KOPT-K1 (cell line): Measurements from ENCODE around the gene GAGE12J.
"Not testable (repeated sequence)": the region's sequence is repeated elsewhere in the genome, so short reads cannot be mapped to it uniquely, and the experiment has no call there.

Experiments used
- H3K27ac ChIP-seq: fragments of 200-600 bp; sonication (generic); 2 replicates; pipeline ENCODE4 v1.5.1; 2016; ENCODE audit warnings: antibody characterized with exemption, mild to moderate bottlenecking, low read depth, low read length; ENCODE audit not compliant: poor library complexity, severe bottlenecking
- H3K36me3 ChIP-seq: fragments of 200-600 bp; sonication (generic); 2 replicates; pipeline ENCODE4 v1.5.1; 2017; ENCODE audit warnings: antibody characterized with exemption, mild to moderate bottlenecking, low read length, moderate library complexity; ENCODE audit not compliant: insufficient read depth
- H3K9me3 ChIP-seq: fragments of 200-600 bp; sonication (generic); 2 replicates; pipeline ENCODE4 v1.5.1; 2017; ENCODE audit warnings: antibody characterized with exemption, low read length, mild to moderate bottlenecking; ENCODE audit not compliant: insufficient read depth, poor library complexity, severe bottlenecking

The GAGE12J gene

DNA sequence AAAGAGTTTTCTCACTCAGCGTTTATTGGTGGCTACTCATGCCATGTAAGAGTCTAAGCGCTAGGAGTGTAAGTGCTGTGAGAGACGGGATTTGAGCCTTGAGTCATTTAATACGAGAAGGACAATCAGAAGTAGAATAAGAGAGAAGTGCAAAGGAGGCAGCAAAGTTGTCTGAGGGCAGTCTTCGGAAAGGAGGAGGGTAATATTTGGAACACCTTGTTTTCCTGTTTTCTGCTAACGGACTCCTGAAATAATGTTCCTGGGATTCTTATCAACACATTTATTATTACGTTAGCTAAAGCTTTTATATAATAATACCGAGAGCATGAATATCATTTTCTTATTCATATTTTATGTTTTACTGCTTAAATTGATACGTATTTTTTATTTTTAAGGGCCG, 23.6 kb downstream of the GAGE12J start:
- not testable (repeated sequence) for H3K27ac ChIP-seq, H3K36me3 ChIP-seq

GRCh38 chrX:49346150-49346549, 24.3 kb downstream of the GAGE12J start:
- H3K27ac ChIP-seq, H3K36me3 ChIP-seq, H3K9me3 ChIP-seq: not testable (repeated sequence)

More for the DNA sequence above, 23.6 kb downstream of the GAGE12J start:
- not testable (repeated sequence) for H3K9me3 ChIP-seq
